Left lung (tissue), 10 donors: ENCODE results near the gene COL5A1. TPM values are rescaled to one million over a fixed set of nuclear protein-coding genes. Genes with fewer than 3 reads are reported as not detected.

Source experiments
- ATAC-seq: fragments of 200-7000 bp; cut with Tn5 transposase; one replicate; pipeline ENCODE4 v1.9.1; 2020; ENCODE audit warnings: moderate library complexity
- DNase-seq, 4 donors: peaks; one replicate each; pipeline ENCODE4 v3.0.0-alpha.2; 2013 to 2020
- H3K27ac ChIP-seq, 2 donors: fragments of 200-600 bp; sonication (generic) in 1 of 2; one replicate each; pipeline versions ENCODE4 v1.5.0 to v1.8.0; 2020 to 2021
- H3K27me3 ChIP-seq, 2 donors: fragments of 200-600 bp; sonication (generic) in 1 of 2; one replicate each; pipeline versions ENCODE4 v1.5.0 to v1.8.0; 2020 to 2021
- H3K36me3 ChIP-seq, 2 donors: fragments of 200-600 bp; sonication (generic) in 1 of 2; one replicate each; pipeline versions ENCODE4 v1.5.0 to v1.8.0; 2020 to 2021
- H3K4me1 ChIP-seq, 2 donors: fragments of 200-600 bp; one replicate each; pipeline ENCODE4 v1.8.0; 2021
- H3K4me3 ChIP-seq, 2 donors: fragments of 200-600 bp; sonication (generic) in 1 of 2; one replicate each; pipeline versions ENCODE4 v1.5.0 to v1.8.0; 2020 to 2021; ENCODE audit warnings: mild to moderate bottlenecking in 1 of 2
- H3K9me3 ChIP-seq, 2 donors: fragments of 200-600 bp; sonication (generic) in 1 of 2; one replicate each; pipeline versions ENCODE4 v1.5.0 to v1.8.0; 2020 to 2021
- intact Hi-C, 2 donors: fragments of 100-400 bp; cut with DNase I; formaldehyde crosslinking; loops; one replicate each; pipeline versions ENCODE4 v1.11.2 to v1.14.2; 2022
- microRNA-seq, 2 donors: library from miRNA; unstranded; fragments of <30 nt; microRNA quantifications; one replicate each; pipeline ENCODE4, GENCODE V29; 2019
- polyA plus RNA-seq, 6 donors: library from polyadenylated mRNA; unstranded; fragments of 120-200 nt; gene quantifications; one replicate each; pipeline ENCODE4 v1.2.1, GENCODE V29; 2013; ENCODE audit not compliant: insufficient read length in 6 of 6
- total RNA-seq, 2 donors: library from RNA; stranded (reverse); fragmentation: NEBNext Ultra II Directional; extraction: Animal tissue kit (Norgen Biotek cat#: 25700); gene quantifications; one replicate each; pipeline ENCODE4 v1.2.1, GENCODE V29; 2021
- TF ChIP-seq, protein P1 (sequence below), 2 donors: fragments of 200-600 bp; sonication (generic) in 1 of 2; IDR thresholded peaks; one replicate each; pipeline versions ENCODE4 v1.5.0 to v1.8.0; 2021; ENCODE audit warnings: antibody characterized with exemption in 2 of 2
- donor health status: DM: no; HTN: yes; CAD: no.
- donor health status: DM: no; HTN: no; CAD: no.

COL5A1 gene
- total and polyA plus RNA-seq, 8 donors: 168 to 357 (median 213) TPM

DNA sequence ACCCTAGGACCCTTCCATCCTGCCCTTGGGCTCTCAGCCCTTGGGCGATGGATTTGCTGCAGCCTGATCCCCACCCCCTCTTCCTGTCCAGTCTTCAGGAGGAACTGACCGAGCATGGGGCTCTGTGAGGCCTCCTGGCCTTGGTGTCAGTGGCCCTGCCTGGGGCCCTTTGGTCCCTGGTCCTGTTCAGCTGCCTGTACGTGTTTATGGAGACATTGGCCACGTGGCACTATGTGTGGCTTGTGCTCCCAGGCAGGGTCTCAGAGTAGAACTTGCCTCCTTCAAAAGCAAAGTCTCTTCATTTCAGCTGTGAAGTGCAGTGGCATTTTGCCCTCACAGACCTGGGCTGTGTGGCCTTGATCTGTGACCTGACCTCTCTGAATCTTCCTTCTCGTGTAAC lies 250.1 kb downstream of the COL5A1 start:
- H3K36me3 ChIP-seq: no peaks in the 10 kb centered on the region
- H3K27ac ChIP-seq: no peak overlapping the region
- intact Hi-C loops: no loop called here
- TF ChIP-seq, protein P1, sequence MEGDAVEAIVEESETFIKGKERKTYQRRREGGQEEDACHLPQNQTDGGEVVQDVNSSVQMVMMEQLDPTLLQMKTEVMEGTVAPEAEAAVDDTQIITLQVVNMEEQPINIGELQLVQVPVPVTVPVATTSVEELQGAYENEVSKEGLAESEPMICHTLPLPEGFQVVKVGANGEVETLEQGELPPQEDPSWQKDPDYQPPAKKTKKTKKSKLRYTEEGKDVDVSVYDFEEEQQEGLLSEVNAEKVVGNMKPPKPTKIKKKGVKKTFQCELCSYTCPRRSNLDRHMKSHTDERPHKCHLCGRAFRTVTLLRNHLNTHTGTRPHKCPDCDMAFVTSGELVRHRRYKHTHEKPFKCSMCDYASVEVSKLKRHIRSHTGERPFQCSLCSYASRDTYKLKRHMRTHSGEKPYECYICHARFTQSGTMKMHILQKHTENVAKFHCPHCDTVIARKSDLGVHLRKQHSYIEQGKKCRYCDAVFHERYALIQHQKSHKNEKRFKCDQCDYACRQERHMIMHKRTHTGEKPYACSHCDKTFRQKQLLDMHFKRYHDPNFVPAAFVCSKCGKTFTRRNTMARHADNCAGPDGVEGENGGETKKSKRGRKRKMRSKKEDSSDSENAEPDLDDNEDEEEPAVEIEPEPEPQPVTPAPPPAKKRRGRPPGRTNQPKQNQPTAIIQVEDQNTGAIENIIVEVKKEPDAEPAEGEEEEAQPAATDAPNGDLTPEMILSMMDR (IDR thresholded peaks at IDR 0.05): no peak
- peaks cover 7 to 10% of the 10 kb centered on the region in 2 donors for H3K4me1 ChIP-seq
- H3K4me3 ChIP-seq: no peak overlapping the region
- no peak for ATAC-seq
- DNase-seq: no peak
- peaks cover 0 to 16% of the 10 kb centered on the region in 2 donors for H3K27me3 ChIP-seq
- H3K9me3 ChIP-seq: no peaks in the 10 kb centered on the region

DNA sequence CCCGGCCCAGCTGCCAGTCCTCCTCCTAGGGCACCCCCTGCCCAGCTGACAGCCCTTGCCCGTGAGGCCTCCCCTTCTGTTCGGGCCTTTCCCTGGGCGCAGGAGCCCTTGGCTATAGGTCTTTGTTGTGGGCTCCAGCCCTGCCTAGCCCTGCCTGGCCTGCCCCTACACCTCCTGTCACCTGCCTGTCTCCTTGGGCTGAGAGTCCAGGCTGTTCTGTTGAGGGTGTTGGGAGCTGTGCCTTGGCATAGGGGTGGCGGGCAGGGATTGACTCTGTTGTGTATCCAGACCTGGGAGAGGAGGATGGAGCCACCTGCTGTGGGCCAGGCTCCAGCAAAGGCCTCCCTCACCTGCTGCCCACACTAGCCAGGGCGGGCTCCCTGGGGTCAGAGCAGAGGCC lies 250.6 kb downstream of the COL5A1 start:
- TF ChIP-seq, protein P1 (IDR thresholded peaks at IDR 0.05): no peak
- no peak overlapping the region for H3K4me3 ChIP-seq
- H3K9me3 ChIP-seq: no peaks in the 10 kb centered on the region
- ATAC-seq (no peak), DNase-seq (no peak)
- intact Hi-C loops: no loop called here
- H3K27me3 ChIP-seq: peaks cover 0 to 11% of the 10 kb centered on the region in 2 donors
- peaks cover 7 to 10% of the 10 kb centered on the region in 2 donors for H3K4me1 ChIP-seq
- no peak overlapping the region for H3K27ac ChIP-seq
- no peaks in the 10 kb centered on the region for H3K36me3 ChIP-seq

DNA sequence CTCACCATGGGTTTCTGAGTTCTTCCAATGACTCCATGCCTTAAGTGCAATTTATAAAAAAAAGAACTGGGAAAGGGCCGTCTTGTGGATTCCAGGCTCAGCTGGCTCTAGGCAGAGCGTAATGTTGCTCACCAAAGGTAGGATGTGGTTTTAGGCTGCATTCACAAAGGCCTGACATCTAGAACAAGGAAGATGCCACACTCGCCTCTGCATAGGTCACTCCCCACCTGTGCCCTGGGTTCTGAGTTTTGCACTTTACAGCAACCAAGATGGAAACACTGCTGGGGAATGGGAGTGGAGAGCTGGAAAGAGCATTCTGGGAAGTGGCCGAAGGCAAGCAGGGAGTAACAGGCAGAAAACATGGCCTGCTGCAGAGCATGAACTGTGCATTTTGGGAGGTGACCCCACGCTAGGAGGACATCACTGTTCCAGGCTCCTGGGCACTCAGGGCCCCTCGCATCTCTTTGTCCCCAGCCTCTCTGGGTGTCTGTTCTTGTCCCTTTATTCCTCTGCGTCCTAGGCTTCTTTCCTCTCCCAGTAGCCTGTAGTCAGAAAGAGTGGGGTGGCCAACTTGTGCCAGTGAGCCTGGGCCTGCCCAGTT lies 251.3 kb downstream of the COL5A1 start:
- Histone ChIP-seq H3K27me3 (peaks cover 0 to 4% of the 10 kb centered on the region in 2 donors), H3K27ac (no peak overlapping the region), H3K9me3 (no peaks in the 10 kb centered on the region), H3K4me1 (peaks cover 7 to 10% of the 10 kb centered on the region in 2 donors), H3K4me3 (no peak overlapping the region), H3K36me3 (no peaks in the 10 kb centered on the region)
- DNase-seq: no peak
- intact Hi-C loops: no loop called here
- TF ChIP-seq, protein P1 (IDR thresholded peaks at IDR 0.05): no peak
- ATAC-seq: no peak

Small RNAs within 50 kb of the gene (microRNA-seq; reads per million reads assigned to microRNA genes)
- gene MIR3689A: 0 reads per million in 2 donors
- 0 reads per million in 2 donors for gene MIR3689B
- 0 reads per million in 2 donors for gene MIR3689C
- 0 reads per million in 2 donors for gene MIR3689D1
- gene MIR3689D2: 0 reads per million in 2 donors
- gene MIR3689E: 0 reads per million in 2 donors
- 0 reads per million in 2 donors for gene MIR3689F

Other genes with a start within 250 kb of the COL5A1 start
- gene FCN2, start 239.0 kb downstream of the COL5A1 start, total RNA-seq: not detected
- gene FCN2, start 239.0 kb downstream of the COL5A1 start, polyA plus RNA-seq: not detected